Dedifferentiated amniotic fluid mesenchymal stem cell (primary cell): ENCODE data around the gene PHACTR2.
A peak's percentile ranks its signal among the peaks of the same experiment; 100 is the strongest.
"Not testable (repeated sequence)": the region's sequence is repeated elsewhere in the genome, so short reads cannot be mapped to it uniquely, and the experiment has no call there.

ENCODE experiments used
- DNase-seq: peaks from one replicate; pipeline ENCODE4 v3.0.0-alpha.2; 2016; ENCODE audit errors: extremely low spot score

PHACTR2 gene

DNA sequence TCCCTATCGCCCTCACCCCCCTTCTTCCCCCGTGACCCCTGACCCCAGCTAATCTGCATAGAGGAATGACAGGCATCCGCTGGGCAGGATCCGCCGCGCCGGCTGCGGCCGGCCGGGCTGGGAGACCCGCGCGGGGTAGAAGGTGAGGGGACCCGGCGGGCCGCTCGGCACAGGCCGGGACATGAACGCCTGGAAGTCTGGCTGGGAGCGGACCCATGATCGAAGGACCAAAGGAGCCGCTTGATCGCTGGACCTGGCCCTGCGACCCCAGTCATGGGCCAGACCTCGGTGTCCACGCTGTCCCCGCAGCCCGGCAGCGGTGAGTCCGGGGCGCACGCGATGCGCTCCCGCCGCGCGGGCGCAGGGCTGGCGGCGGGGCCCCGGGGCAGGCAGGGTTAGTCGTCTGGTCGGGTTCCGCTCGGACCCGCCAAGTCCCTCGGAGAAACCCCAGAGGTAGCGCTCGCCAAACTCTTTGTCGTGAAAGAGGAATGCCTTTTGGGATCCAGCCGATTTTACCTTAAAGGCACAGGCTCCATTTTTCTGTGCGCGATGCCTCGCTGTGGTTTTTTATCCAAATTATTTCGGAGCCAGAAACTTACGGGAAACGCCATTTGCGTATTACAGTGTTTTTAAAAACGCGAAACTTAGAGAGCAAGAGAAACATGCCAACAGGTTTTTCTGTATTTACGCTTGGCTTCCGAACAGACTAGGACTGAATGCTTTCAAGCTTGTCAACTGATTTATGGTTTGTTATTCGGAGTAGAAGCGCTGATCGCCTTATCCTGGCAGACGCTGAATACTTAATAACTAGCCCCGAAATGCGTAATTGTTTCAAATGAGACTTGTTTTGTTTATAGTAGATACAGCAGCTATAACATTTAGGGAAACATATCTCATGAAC, at the start of gene PHACTR2:
Gene PHACTR2, plus strand, starts transcription at position 75 of the 901 bp plus-strand sequence. Its CDS starts 199 bp downstream, at position 274.
- DNase-seq = peak; percentile 43

DNA sequence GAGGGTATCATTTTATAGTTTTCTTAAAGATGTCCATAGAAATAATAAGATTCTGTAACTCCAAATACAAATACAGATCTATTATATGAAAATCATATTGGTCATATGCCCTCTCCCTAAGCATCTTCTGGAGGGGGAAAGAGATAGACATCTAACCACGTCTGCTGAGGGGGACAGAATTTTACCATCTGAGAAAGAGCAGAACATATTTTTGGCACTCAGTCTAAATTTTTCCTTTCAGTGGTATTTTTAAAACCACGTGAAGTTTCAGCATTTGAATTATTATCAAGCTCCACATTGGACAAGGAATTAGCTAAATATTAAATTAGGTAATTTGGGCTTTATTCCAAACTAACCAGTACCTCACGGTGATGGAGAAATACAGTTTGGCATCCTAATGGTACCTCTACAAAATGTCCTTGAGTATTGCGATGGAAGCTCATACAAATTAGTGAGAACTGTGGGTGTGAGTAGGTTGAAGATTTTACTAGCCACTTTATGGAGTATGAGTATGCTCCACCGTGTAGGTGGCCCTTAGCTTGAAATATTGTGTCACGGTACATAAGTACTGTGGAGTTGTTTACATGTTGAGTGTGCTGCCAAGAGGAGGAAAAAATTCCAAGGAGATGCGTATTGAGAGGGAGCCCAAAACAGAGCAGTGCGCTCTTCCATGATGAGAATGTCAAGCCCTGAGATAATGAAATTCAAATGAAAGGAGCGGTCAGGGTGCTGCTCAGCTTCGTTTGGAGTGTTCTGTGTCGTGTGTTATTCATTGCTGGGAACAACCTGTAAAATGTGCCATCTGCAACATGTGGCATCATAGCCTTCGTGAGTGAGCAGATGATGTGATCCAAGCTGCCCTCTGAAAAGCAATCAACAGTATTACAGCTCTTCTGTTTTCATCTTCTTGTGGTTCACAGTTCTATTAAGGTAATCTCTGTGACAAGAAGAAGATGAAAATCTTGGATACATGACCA, 48.4 kb upstream of the PHACTR2 start:
- DNase-seq = no peak

GRCh38 chr6:143631196-143631595, 46.6 kb upstream of the PHACTR2 start:
- DNase-seq = not testable (repeated sequence)

GRCh38 chr6:143632894-143633293, 44.9 kb upstream of the PHACTR2 start:
- no peak for DNase-seq

DNA sequence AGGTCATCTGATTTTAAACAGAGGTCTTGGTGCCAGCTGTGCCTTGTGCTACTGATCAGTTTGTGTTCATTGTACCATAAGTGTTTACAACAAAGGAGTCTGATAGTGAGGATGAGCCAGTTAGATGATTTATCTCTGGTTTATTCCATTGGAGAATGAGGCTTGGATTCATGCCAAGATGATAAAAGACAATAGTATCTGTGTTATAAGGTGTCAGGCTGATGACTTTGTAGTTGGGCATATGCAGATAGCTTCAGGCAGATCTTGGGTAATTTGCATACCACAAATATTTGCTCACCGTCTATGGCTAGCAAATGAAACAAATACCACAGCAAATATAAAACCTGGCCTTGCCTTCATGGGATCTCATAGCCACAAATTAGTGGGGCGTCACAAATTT, 43.3 kb upstream of the PHACTR2 start:
- no peak for DNase-seq

GRCh38 chr6:143637691-143638090, 40.1 kb upstream of the PHACTR2 start:
- no peak for DNase-seq

- DNase-seq = no peak
These were observed 35.4 kb upstream of the PHACTR2 start for GRCh38 chr6:143642403-143642802.

- DNase-seq = no peak
These were observed 30.6 kb upstream of the PHACTR2 start for GRCh38 chr6:143647191-143647590.

- no peak for DNase-seq
These were observed 30.0 kb upstream of the PHACTR2 start for GRCh38 chr6:143647732-143648131.

GRCh38 chr6:143649319-143649718, 28.4 kb upstream of the PHACTR2 start:
- not testable (repeated sequence) for DNase-seq

DNA sequence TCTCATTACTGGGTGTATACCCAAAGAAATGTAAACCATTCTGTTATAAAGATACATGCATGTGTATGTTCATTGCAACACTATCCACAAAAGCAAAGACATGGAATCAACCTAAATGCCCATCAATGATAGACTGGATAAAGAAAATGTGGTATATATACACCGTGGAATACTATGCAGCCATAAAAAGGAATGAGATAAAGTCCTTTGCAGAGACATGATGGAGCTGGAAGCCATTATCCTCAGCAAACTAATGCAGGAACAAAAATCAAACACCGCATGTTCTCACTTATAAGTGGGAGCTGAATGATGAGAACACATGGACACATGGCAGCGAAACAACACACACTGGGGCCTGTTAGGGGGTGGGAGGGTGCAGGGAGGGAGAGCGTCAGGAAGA, 26.4 kb upstream of the PHACTR2 start:
- not testable (repeated sequence) for DNase-seq

GRCh38 chr6:143652841-143653331, 24.9 kb upstream of the PHACTR2 start:
- DNase-seq = no peak

- no peak for DNase-seq
These were observed 22.2 kb upstream of the PHACTR2 start for GRCh38 chr6:143655541-143655940.

DNA sequence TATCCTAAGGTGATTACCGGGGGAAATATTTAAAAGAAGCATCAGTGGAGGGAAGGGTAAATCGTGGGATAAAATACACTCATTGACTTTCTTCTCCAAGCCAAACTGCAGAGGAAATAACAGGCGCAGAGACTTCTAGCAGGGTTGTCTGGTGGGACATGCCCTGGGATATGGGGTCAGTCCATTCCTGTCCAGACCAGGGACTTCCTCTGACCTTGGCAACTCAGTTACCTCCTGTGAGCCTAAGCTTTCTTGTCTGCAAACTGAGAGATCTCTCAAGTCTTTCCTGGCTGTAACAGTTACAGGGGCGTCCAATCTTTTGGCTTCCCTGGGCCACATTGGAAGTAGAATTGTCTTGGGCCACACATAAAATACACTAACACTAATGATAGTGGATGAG, 21.7 kb upstream of the PHACTR2 start:
- no peak for DNase-seq

- DNase-seq = no peak
These were observed 20.0 kb upstream of the PHACTR2 start for GRCh38 chr6:143657809-143658208.

DNA sequence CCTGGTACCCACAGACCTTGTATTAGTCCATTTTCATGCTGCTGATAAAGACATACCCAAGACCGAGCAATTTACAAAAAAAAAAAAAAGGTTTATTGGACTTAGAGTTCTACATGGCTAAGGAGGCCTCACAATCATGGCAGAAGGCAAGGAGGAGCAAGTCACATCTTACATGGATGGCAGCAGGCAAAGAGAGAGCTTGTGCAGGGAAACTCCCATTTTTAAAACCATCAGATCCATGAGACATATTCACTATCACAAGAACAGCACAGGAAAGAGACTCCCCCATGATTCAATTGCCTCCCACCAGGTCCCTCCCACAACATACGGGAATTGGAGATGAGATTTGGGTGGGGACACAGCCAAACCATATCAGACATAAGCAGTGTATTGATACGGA, 17.6 kb upstream of the PHACTR2 start:
- not testable (repeated sequence) for DNase-seq

- DNase-seq = no peak
These were observed 13.6 kb upstream of the PHACTR2 start for GRCh38 chr6:143664171-143664570.

DNA sequence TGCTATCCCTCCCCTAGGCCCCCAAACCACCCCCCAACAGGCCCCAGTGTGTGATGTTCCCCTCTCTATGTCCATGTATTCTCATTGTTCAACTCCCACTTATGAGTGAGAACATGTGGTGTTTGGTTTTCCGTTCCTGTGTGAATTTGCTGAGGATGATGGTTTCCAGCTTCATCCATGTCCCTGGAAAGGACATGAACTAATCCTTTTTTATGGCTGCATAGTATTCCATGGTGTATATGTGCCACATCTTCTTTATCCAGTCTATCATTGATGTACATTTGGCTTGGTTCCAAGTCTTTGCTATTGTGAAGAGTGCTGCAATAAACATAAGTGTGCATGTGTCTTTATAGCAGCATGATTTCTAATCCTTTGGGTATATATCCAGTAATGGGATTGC, 11.8 kb upstream of the PHACTR2 start:
- not testable (repeated sequence) for DNase-seq

DNA sequence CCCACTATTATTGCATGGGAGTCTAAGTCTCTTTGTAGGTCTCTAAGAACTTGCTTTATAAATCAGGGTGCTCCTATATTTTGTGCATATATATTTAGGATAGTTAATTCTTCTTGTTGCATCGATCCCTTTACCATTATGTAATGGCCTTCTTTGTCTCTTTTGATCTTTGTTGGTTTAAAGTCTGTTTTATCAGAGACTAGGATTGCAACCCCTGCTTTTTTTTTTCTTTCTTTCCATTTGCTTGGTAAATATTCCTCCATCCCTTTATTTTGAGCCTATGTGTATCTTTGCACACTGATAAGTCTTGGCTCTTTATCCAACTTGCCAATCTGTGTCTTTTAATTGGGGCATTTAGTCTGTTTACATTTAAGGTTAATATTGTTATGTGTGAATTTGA, 8.3 kb upstream of the PHACTR2 start:
- not testable (repeated sequence) for DNase-seq

DNA sequence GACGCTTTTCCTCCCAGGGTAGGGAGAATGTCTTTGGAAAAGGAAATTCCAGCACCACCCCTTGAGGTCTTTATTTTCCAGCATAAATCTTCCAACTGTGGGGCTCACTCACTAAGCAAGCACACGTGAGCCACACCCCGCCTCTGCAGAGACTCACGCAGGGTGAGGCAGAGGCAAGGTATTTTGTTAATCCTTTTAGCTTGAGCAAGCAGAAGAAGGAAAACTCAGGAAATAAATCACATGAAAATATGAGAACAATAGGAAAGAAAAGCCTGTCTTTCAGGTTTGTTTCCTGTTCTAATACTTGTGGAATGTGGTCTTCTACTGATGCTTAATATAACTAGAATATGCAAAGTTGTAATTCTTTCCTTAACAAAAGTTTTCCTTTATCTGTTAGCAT, 4.1 kb upstream of the PHACTR2 start:
- DNase-seq = peak; percentile 55

GRCh38 chr6:143674483-143675381, 3.0 kb upstream of the PHACTR2 start:
- no peak for DNase-seq
